K562 (cell line): Measurements from ENCODE around the gene MATR3. TPM values are rescaled to one million over a fixed set of nuclear protein-coding genes. Genes with fewer than 3 reads are reported as not detected.

ENCODE experiments used
- ATAC-seq: fragments of 200-7000 bp; cut with Tn5 transposase; 3 replicates; pipeline ENCODE4 v1.9.1; 2020; ENCODE audit warnings: moderate library complexity
- BruUV-seq: library from RNA; stranded (reverse); fragments of 400-500 nt; replicated peaks from 2 replicates; lab custom pipeline; 2021; lab: Mats Ljungman, UMichigan
- CTCF ChIA-PET: fragments of 300-600 bp; formaldehyde crosslinking; extraction: SDS; loops from one replicate; lab custom pipeline; 2021; ENCODE audit warnings: low intra/inter-chr PET ratio; lab: Yijun Ruan, JAX
- POLR2A ChIA-PET: fragments of 300-600, 350-650 bp; sonication (Branson Sonifier 250); formaldehyde crosslinking; extraction: SDS; loops from one replicate; lab custom pipeline; 2021; ENCODE audit warnings: antibody characterized with exemption, inconsistent platforms; lab: Yijun Ruan, JAX
- DNase-seq, 4 experiments: peaks; one replicate each; pipeline versions ENCODE4 v3.0.0 to v3.0.0-alpha.2; 2011 to 2018; ENCODE audit warnings: low spot score in 3 of 4, mixed read lengths in 3 of 4; ENCODE audit errors: extremely low read depth in 1 of 4
- FAIRE-seq: peaks from 2 replicates; lab custom pipeline; 2011; peaks lifted over from hg19 to GRCh38; lab: Jason Lieb, UNC
- H2AFZ ChIP-seq: 2 replicates; pipeline ENCODE4 v1.6.0; 2011; ENCODE audit warnings: low read depth, low read length, control low read depth, inconsistent platforms
- H3K27ac ChIP-seq: fragments of 200-600 bp; 3 replicates; pipeline ENCODE4 v1.8.0; 2011; ENCODE audit warnings: low read depth, mild to moderate bottlenecking, control low read depth, inconsistent platforms, low read length, moderate library complexity, mixed read lengths; ENCODE audit errors: extremely low read depth
- H3K27me3 ChIP-seq, 2 experiments: fragments of 300-600 bp in 1 of 2; 2 replicates in 1 of 2; 3 replicates in 1 of 2; pipeline versions ENCODE4 v1.6.0 to v1.8.0; 2011; ENCODE audit warnings: inconsistent platforms in 2 of 2, low read length in 2 of 2, mild to moderate bottlenecking in 1 of 2, mixed read lengths in 1 of 2, moderate library complexity in 1 of 2; ENCODE audit not compliant: control insufficient read depth in 2 of 2, insufficient read depth in 2 of 2
- H3K36me3 ChIP-seq: fragments of 300-600 bp; 3 replicates; pipeline ENCODE4 v1.8.0; 2011; ENCODE audit warnings: mild to moderate bottlenecking, low read length, inconsistent platforms; ENCODE audit not compliant: control insufficient read depth, insufficient read depth
- H3K4me1 ChIP-seq, 2 experiments: fragments of 200-600 bp in 1 of 2; replicated peaks in 1 of 2; 2 replicates in 1 of 2; 3 replicates in 1 of 2; pipeline versions ENCODE4 v1.5.1 to v1.8.0; 2011; ENCODE audit warnings: inconsistent platforms in 2 of 2, low read length in 2 of 2, mild to moderate bottlenecking in 1 of 2, mixed read lengths in 1 of 2, moderate library complexity in 1 of 2; ENCODE audit not compliant: control insufficient read depth in 2 of 2, insufficient read depth in 2 of 2
- H3K4me2 ChIP-seq: 2 replicates; pipeline ENCODE4 v1.6.1; 2011; ENCODE audit warnings: low read length, control low read depth, inconsistent platforms, mixed read lengths; ENCODE audit not compliant: insufficient read depth
- H3K4me3 ChIP-seq: fragments of 200-600 bp; sonication (generic), shearing (Covaris generic); 2 replicates; pipeline ENCODE4 v1.5.1; 2016; ENCODE audit warnings: control low read depth, inconsistent platforms
- H3K79me2 ChIP-seq: fragments of 200-600 bp; 3 replicates; pipeline ENCODE4 v1.8.0; 2011; ENCODE audit warnings: low read length, inconsistent platforms; ENCODE audit not compliant: control insufficient read depth, insufficient read depth
- H3K9ac ChIP-seq, 2 experiments: 2 replicates each; pipeline versions ENCODE4 v1.6.0 to v1.6.1; 2011; ENCODE audit warnings: low read depth in 2 of 2, low read length in 2 of 2, control low read depth in 1 of 2, inconsistent platforms in 1 of 2, mild to moderate bottlenecking in 1 of 2, mixed read lengths in 1 of 2; ENCODE audit not compliant: insufficient read depth in 1 of 2
- H3K9me1 ChIP-seq: one replicate; pipeline ENCODE4 v1.6.0; 2011; ENCODE audit warnings: inconsistent platforms, mild to moderate bottlenecking, low read length, moderate library complexity; ENCODE audit not compliant: control insufficient read depth, insufficient read depth
- H3K9me3 ChIP-seq: replicated peaks from 2 replicates; pipeline ENCODE4 v1.5.1; 2011; ENCODE audit warnings: low read depth, low read length, inconsistent platforms; ENCODE audit not compliant: control insufficient read depth, insufficient read depth
- H4K20me1 ChIP-seq: replicated peaks from 2 replicates; pipeline ENCODE4 v1.6.1; 2011; ENCODE audit warnings: low read length, inconsistent platforms, mixed read lengths; ENCODE audit not compliant: control insufficient read depth, insufficient read depth
- BHLHE40 ChIP-seq: IDR thresholded peaks from 2 replicates; pipeline ENCODE4 v1.6.1; 2011; ENCODE audit warnings: low read length, improper control_type of control experiment
- ELF1 ChIP-seq: fragments of 200-800 bp; sonication (Bioruptor generic); IDR thresholded peaks from 2 replicates; pipeline ENCODE4 v1.6.1; 2016; ENCODE audit warnings: missing genetic modification characterization, missing compliant biosample characterization
- HDAC2 ChIP-seq: fragments of 450-650 bp; IDR thresholded peaks from 2 replicates; pipeline ENCODE4 v1.6.1; 2016; ENCODE audit warnings: mild to moderate bottlenecking
- JUNB ChIP-seq: fragments of 450-650 bp; formaldehyde crosslinking; conservative IDR thresholded peaks from 2 replicates; pipeline ENCODE4 v1.4.0; 2020; ENCODE audit warnings: mild to moderate bottlenecking
- PCBP1 ChIP-seq: fragments of 200-400 bp; formaldehyde crosslinking; IDR thresholded peaks from 2 replicates; pipeline ENCODE4 v1.6.1; 2018; ENCODE audit warnings: mild to moderate bottlenecking, low read depth, low read length; ENCODE audit not compliant: poor library complexity, severe bottlenecking
- PKNOX1 ChIP-seq: fragments of 450-650 bp; IDR thresholded peaks from 2 replicates; pipeline ENCODE4 v1.6.1; 2016
- RBFOX2 ChIP-seq: fragments of 200-400 bp; formaldehyde crosslinking; IDR thresholded peaks from 2 replicates; pipeline ENCODE4 v1.6.1; 2017; ENCODE audit warnings: low read depth, mild to moderate bottlenecking, low read length, moderate library complexity
- SIRT6 ChIP-seq: IDR thresholded peaks from one replicate; pipeline ENCODE4 v1.6.1; 2012; ENCODE audit warnings: low read depth, mild to moderate bottlenecking, control low read depth, inconsistent platforms, low read length, moderate library complexity
- SNAPC5 ChIP-seq: fragments of 250-450 bp; sonication (Bioruptor Pico); IDR thresholded peaks from 2 replicates; pipeline ENCODE4 v1.8.0; 2021; ENCODE audit warnings: moderate library complexity, mild to moderate bottlenecking, inconsistent platforms
- TBP ChIP-seq: optimal IDR thresholded peaks from 2 replicates; pipeline ENCODE3; 2011; ENCODE audit warnings: low read depth, low read length, improper control_type of control experiment
- ZBTB1 ChIP-seq: sonication (generic); formaldehyde crosslinking; IDR thresholded peaks from 2 replicates; pipeline ENCODE4 v1.8.1; 2023; ENCODE audit warnings: missing genetic modification reagents, low read depth, mild to moderate bottlenecking, borderline replicate concordance
- ZBTB12 ChIP-seq: fragments of 250-450 bp; sonication (Bioruptor Pico); IDR thresholded peaks from 2 replicates; pipeline ENCODE4 v1.4.0; 2020
- ZBTB34 ChIP-seq: fragments of 250-450 bp; sonication (Bioruptor Pico); IDR thresholded peaks from 2 replicates; pipeline ENCODE4 v1.8.0; 2021; ENCODE audit warnings: mild to moderate bottlenecking, moderate library complexity
- ZNF175 ChIP-seq: fragments of 200-800 bp; sonication (Bioruptor generic); IDR thresholded peaks from 2 replicates; pipeline ENCODE4 v1.6.1; 2016; ENCODE audit warnings: low read depth, mild to moderate bottlenecking, missing genetic modification characterization, missing compliant biosample characterization
- ZSCAN32 ChIP-seq: fragments of 450-650 bp; formaldehyde crosslinking; IDR thresholded peaks from 2 replicates; pipeline ENCODE4 v1.4.0; 2020; ENCODE audit warnings: mild to moderate bottlenecking, moderate library complexity
- WGBS: fragments of 100-300 bp; shearing (Covaris generic); methylation state at CpG from one replicate; pipeline ENCODE4 v1.1.6; 2016; ENCODE audit warnings: low coverage, mixed read lengths; ENCODE audit not compliant: insufficient coverage; ENCODE audit errors: missing lambda C conversion rate; 5-methylcytosine and 5-hydroxymethylcytosine counted together
- in situ Hi-C: fragments of 300-500 bp; cut with MboI; formaldehyde crosslinking; loops from 4 replicates; pipeline ENCODE4 v1.15.0; 2018; ENCODE audit warnings: inconsistent platforms, mixed read lengths
- intact Hi-C: fragments of 100-400 bp; cut with micrococcal nuclease; formaldehyde crosslinking; loops from 2 replicates; pipeline ENCODE4 v1.14.2; 2022
- polyA plus RNA-seq, 8 experiments: library from polyadenylated mRNA; depleted of rRNA in 4 of 8; stranded (reverse) in 5 of 8; unstranded in 3 of 8; fragments of >200 nt; fragmentation: Nextera tagmentation in 2 of 8; fragmentation: Illumina TruSeq in 1 of 8; extraction: Ambion mirVana in 2 of 8; extraction: Trizol in 1 of 8; gene quantifications; 2 replicates each; pipeline versions ENCODE4 v1.2.1 to v1.2.3, GENCODE V29; 2011 to 2014; ENCODE audit warnings: inconsistent platforms in 1 of 8, missing spikeins in 1 of 8
- total RNA-seq, 7 experiments: library from RNA; depleted of rRNA in 6 of 7; stranded (reverse); fragments of >200 nt in 6 of 7; fragmentation: Illumina TruSeq in 2 of 7; extraction: Trizol in 2 of 7; gene quantifications; 2 replicates each; pipeline versions ENCODE4 v1.2.1 to v1.2.3, GENCODE V29; 2011 to 2021; ENCODE audit warnings: low replicate concordance in 1 of 7

The MATR3 gene
- total and polyA plus RNA-seq, 9 of the 15 experiments (the other 6 are each of a cell fraction or from before 2014, with no cell fraction given) = 150 to 425 (median 263) TPM

GRCh38 chr5:139304391-139305324, 11.1 kb downstream of the MATR3 start:
- H3K9me3 ChIP-seq = no peaks in the 10 kb centered on the region
- no TSS peak for BruUV-seq
- peaks cover 9% of the 10 kb centered on the region for H3K9me1 ChIP-seq
- no peak overlapping the region for H3K9ac ChIP-seq
- H3K4me2 ChIP-seq = no peak overlapping the region
- ChIA-PET CTCF (no interaction called here), POLR2A (interaction anchor here (0.6 to 7.4 kb wide), 9 partner anchors 9 to 328 kb away, joined by 3 to 105 read pairs (median 6); partner anchors contain the start of genes MATR3 and SLC23A1)
- FAIRE-seq (no peak), DNase-seq (no peak), ATAC-seq (no peak)
- H4K20me1 ChIP-seq = peaks cover 80% of the 10 kb centered on the region
- peaks cover 100% of the 10 kb centered on the region for H3K79me2 ChIP-seq
- H3K4me3 ChIP-seq = no peak overlapping the region
- H2AFZ ChIP-seq = no peak overlapping the region
- peaks cover 10 to 24% of the 10 kb centered on the region in 2 experiments; a peak in 3 of 5 replicates for H3K4me1 ChIP-seq
- TF ChIP-seq SIRT6 (no peak), PCBP1 (no peak), BHLHE40 (no peak), JUNB (CRISPR knock-in tag) (no peak), SNAPC5 (CRISPR knock-in tag) (no peak), HDAC2 (no peak), PKNOX1 (no peak), ZBTB12 (CRISPR knock-in tag) (no peak), ELF1 (tag) (no peak), ZBTB1 (CRISPR knock-in tag) (no peak), RBFOX2 (no peak), TBP (no peak), ZBTB34 (CRISPR knock-in tag) (no peak), ZNF175 (CRISPR knock-in tag) (no peak), ZSCAN32 (no peak)
- peaks cover 53% of the 10 kb centered on the region for H3K36me3 ChIP-seq
- intact Hi-C loops = no loop called here
- no peaks in the 10 kb centered on the region for H3K27me3 ChIP-seq
- WGBS = 39% methylated on average over 3 of the region's 3 CpGs
- in situ Hi-C loops = no loop called here
- no peak overlapping the region; the same call in 2 of the 3 replicates for H3K27ac ChIP-seq
